GM12874 (cell line): ENCODE data around the gene SRGAP3.

Experiments used
- CTCF ChIP-seq: IDR thresholded peaks from 2 replicates; pipeline ENCODE4 v1.5.1; 2011; ENCODE audit warnings: low read depth, mild to moderate bottlenecking, control low read depth, low read length, moderate library complexity; ENCODE audit not compliant: insufficient read depth

Gene SRGAP3

GRCh38 chr3:9019259-9019961, 230.0 kb downstream of the SRGAP3 start:
- TF ChIP-seq CTCF, result no peak

- TF ChIP-seq CTCF, result no peak
These were observed 234.2 kb downstream of the SRGAP3 start for GRCh38 chr3:9015250-9015649.

GRCh38 chr3:9013782-9014563, 235.5 kb downstream of the SRGAP3 start:
- TF ChIP-seq CTCF, result no peak

GRCh38 chr3:9012521-9012920, 236.9 kb downstream of the SRGAP3 start:
- TF ChIP-seq CTCF, result no peak

- TF ChIP-seq CTCF, result no peak
These were observed 239.4 kb downstream of the SRGAP3 start for GRCh38 chr3:9009976-9010545.

GRCh38 chr3:9008550-9009255, 240.7 kb downstream of the SRGAP3 start:
- no peak for TF ChIP-seq CTCF

- TF ChIP-seq CTCF, result no peak
These were observed 241.5 kb downstream of the SRGAP3 start for GRCh38 chr3:9007928-9008327.
